ENCODE measurements around the gene PGBD5.

The PGBD5 gene

DNA sequence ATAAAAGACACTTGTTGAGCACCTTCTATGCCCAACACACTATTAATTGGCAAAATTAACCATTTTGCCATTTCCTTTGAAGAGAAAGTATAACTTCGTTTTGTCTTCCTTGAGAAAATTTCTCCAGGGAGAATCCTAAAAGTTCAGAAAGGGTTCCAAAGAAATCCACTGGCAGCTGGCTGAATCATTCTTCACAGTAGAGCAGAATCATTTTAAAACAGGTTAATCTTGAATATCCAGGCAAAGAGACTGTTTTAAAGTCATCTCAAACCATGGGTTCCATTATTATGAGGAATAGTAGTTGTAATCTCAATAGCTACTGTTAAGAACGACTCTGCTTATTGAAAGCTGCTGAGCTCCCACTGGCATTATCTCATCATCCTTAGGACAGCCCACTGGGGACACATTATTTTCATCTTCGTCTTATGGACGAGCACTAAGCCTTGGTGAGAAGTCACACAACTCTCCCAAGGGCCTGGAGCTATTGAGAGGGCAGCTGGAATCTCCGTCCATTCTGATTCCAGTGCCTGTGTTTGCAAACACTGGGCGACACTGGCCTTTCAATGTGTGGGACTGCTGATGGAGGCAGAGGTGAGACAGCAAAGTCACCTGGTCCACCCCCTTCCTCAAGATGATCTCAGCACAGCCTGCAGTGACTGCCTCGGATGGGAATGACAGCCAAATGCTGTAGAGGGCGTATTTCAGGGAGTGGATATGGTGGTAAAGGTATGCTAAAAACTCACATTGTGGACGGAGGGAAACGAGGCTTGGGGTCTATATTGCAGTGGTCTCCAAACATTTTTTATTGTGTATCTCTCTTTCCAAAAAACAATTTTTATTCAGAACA lies 15.3 kb upstream of the PGBD5 start:
- in situ Hi-C loops (cut with HindIII; ENCODE audit: low pct_unique_long_range_greater_than_20kb, low sequenced_read_pairs), result no loop called here
- DNase-seq (ENCODE audit: low read depth in 1 of 2, low spot score in 1 of 2), result no peak
- TF ChIP-seq JUND (IDR thresholded peaks at IDR 0.05; ENCODE audit: low read depth), result no peak

GRCh38 chr1:230435108-230435507 lies 9.0 kb upstream of the PGBD5 start:
- no peak for TF ChIP-seq JUND (IDR thresholded peaks at IDR 0.05; ENCODE audit: low read depth)
- in situ Hi-C loops (cut with HindIII; ENCODE audit: low pct_unique_long_range_greater_than_20kb, low sequenced_read_pairs), result no loop called here

DNA sequence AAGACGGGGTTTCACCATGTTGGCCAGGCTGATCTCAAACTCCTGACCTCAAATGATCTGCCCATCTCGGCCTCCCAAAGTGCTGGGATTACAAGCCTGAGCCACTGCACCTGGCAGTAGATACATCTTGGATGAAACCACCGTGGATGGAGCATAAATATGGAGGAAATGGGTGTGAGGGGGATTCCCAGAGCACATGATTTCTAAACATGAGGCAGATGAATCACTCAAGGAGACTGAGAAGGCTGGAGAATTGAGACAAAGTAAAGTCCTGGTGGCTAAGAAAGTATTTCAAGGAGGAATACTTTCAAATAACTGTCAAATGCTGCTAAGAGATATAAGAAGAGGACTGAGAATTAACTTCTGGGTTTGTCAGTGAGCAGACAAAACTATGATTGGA lies 5.4 kb upstream of the PGBD5 start:
- in situ Hi-C loops (cut with HindIII; ENCODE audit: low pct_unique_long_range_greater_than_20kb, low sequenced_read_pairs), result no loop called here
- no peak for TF ChIP-seq JUND (IDR thresholded peaks at IDR 0.05; ENCODE audit: low read depth)
- no peak for DNase-seq (ENCODE audit: low read depth in 1 of 2, low spot score in 1 of 2)

More at GRCh38 chr1:230435108-230435507, 9.0 kb upstream of the PGBD5 start:
- DNase-seq (ENCODE audit: low read depth in 1 of 2, low spot score in 1 of 2), result no peak

- DNase-seq (ENCODE audit: low read depth in 1 of 2, low spot score in 1 of 2), result no peak
- in situ Hi-C loops (cut with HindIII; ENCODE audit: low pct_unique_long_range_greater_than_20kb, low sequenced_read_pairs), result no loop called here
- no peak for TF ChIP-seq JUND (IDR thresholded peaks at IDR 0.05; ENCODE audit: low read depth)
Observed at GRCh38 chr1:230430499-230430898, 4.4 kb upstream of the PGBD5 start.

GRCh38 chr1:230429067-230429735 lies 3.1 kb upstream of the PGBD5 start:
- no peak for TF ChIP-seq JUND (IDR thresholded peaks at IDR 0.05; ENCODE audit: low read depth)
- in situ Hi-C loops (cut with HindIII; ENCODE audit: low pct_unique_long_range_greater_than_20kb, low sequenced_read_pairs), result no loop called here
- no peak for DNase-seq (ENCODE audit: low read depth in 1 of 2, low spot score in 1 of 2)

DNA sequence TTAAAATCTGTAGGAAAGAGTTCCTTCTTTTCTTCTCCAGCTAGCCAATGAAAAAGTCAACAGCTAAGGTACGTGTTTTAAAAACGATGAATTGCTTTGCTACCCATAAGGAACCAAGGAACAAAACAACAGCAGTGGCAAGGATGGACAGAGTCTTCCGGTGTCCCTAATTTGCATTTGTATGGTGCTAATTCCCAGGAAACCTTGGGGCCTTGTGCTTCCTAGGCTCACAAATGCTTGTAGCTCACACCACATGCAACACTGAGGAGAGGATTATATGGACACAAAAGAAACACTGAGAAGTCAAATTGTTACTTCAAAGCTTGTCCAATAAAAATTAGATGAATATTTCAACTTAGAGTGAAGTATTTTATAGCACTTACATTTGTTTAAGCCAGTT lies 1.8 kb upstream of the PGBD5 start:
- no peak for TF ChIP-seq JUND (IDR thresholded peaks at IDR 0.05; ENCODE audit: low read depth)
- DNase-seq (ENCODE audit: low read depth in 1 of 2, low spot score in 1 of 2), result no peak
- in situ Hi-C loops (cut with HindIII; ENCODE audit: low pct_unique_long_range_greater_than_20kb, low sequenced_read_pairs), result no loop called here

DNA sequence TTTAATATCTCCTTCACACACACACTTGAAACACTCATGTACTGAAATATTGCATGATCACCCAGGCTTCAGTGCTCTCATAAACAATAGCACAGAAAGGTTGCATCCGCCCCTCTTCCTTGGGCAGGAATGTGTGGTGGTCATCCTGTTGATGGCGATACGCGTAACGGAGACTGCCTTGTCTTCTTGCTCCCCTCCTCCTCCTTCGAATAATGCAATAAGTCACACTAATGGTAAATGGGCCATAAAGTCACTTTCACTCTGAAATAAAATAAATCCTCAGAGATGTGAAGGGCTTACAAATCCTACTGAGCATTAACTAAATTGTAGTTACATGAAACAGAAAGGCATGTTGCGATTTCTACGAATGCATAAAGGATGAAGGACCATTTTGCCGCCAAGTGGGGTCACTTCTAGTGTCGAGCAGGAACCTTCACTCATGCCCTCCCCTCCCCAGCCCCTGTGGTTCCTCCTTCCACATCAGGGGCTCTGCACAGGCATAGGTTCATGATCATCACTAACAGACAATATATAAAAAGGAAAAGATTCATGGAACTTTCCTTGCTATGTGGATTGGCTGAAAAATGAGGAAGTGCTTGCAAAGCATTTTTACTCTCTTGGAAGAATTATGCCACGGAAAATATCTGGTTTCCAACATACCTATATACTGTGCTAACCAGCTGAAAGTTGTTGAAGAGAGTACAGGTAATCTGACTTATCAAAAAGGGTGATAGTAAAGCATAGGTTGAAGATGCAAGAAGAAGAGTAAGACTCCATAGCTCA lies 1.2 kb upstream of the PGBD5 start:
- no peak for DNase-seq (ENCODE audit: low read depth in 1 of 2, low spot score in 1 of 2)
- no peak for TF ChIP-seq JUND (IDR thresholded peaks at IDR 0.05; ENCODE audit: low read depth)
- in situ Hi-C loops (cut with HindIII; ENCODE audit: low pct_unique_long_range_greater_than_20kb, low sequenced_read_pairs), result no loop called here

GRCh38 chr1:230425252-230426091 lies 660 bp downstream of the PGBD5 start:
- TF ChIP-seq JUND (IDR thresholded peaks at IDR 0.05; ENCODE audit: low read depth), result no peak
- peak in 1 of 2 experiments; percentile 29 for DNase-seq (ENCODE audit: low read depth in 1 of 2, low spot score in 1 of 2)
- in situ Hi-C loops (cut with HindIII; ENCODE audit: low pct_unique_long_range_greater_than_20kb, low sequenced_read_pairs), result no loop called here

DNA sequence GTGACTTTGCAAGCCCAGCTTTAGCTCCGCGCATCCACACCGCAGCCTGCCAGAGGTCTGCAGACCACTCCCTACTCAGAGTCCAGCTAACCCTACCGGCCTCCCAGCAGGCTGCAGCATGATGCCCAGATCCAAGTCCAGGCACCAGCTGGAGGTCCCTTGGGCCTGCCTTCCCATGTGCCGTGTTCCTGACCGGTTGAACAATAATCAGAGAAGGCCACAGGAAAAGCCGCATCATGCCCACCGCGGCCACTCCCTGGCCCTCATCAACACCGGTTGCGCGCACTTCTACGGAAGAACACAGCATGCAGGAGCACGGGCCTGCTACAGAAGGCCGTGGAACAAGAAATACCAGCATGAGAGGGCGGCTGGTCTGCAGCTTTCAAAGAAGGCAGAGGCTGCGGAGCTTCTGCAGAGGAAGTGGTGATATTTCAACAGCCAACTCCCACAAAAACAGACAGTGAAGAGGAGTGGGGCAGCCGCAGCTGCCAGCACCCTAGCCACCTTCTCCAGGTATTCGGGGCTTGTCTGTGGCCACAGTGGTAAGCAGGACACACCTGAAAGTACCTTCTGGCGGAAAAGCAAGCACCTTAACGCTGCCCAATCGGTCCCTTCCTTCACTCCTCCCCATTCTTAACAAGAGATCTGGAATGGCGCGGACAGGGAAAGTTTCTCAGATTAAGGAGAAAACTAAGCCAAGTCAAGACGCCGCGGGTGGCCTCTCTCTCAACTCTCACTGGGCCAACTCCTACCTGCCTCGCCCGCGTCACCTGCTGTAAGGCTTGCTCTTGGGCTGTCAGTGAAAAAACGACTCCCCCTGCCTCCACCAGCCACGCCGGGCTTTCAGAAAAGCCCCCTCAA lies 1.5 kb downstream of the PGBD5 start:
- in situ Hi-C loops (cut with HindIII; ENCODE audit: low pct_unique_long_range_greater_than_20kb, low sequenced_read_pairs), result no loop called here
- TF ChIP-seq JUND (IDR thresholded peaks at IDR 0.05; ENCODE audit: low read depth), result no peak
- DNase-seq (ENCODE audit: low read depth in 1 of 2, low spot score in 1 of 2), result peak in 1 of 2 experiments; percentile 24

DNA sequence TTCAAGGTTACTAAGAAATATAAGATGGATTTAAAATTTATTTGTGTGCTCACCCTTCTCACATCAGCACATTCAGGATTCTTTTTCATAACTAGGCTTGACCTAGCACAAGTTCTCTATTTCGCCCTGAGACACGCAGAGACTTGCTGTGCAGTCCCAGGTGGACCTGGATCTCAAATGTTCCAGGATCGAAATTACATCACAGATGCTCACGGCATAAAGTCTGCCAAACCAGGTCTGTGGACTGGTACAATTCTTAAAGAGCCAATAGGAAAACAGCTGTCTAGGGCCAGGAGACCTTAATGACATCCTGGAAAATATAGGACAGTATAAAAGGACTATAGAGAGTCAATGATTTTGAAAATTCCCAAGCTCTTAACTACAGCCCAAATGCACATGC lies 2.2 kb downstream of the PGBD5 start:
- in situ Hi-C loops (cut with HindIII; ENCODE audit: low pct_unique_long_range_greater_than_20kb, low sequenced_read_pairs), result no loop called here
- TF ChIP-seq JUND (IDR thresholded peaks at IDR 0.05; ENCODE audit: low read depth), result no peak
- no peak for DNase-seq (ENCODE audit: low read depth in 1 of 2, low spot score in 1 of 2)

DNA sequence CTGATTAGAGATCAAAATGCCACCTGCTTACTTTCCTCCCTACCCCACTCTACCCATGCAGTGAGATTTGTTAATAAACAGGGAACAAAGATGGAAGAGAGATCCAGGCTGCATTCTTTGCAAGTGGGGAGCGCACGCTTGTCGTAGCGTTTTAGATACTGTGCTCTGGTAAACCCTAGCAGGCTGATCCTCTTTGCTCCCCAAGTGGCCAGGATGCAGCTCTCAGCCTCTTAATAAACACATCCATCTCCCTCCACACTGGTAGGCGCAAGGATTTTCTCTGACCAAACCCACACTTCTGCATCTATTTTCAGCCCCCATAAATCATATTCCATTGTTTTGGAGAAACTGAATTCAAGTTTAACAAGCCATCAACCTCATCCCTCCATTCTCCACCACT lies 2.9 kb downstream of the PGBD5 start:
- no peak for DNase-seq (ENCODE audit: low read depth in 1 of 2, low spot score in 1 of 2)
- in situ Hi-C loops (cut with HindIII; ENCODE audit: low pct_unique_long_range_greater_than_20kb, low sequenced_read_pairs), result no loop called here
- TF ChIP-seq JUND (IDR thresholded peaks at IDR 0.05; ENCODE audit: low read depth), result no peak
